HEK293 (cell line): Measurements from ENCODE around the gene NHERF2.
A peak's percentile ranks its signal among the peaks of the same experiment; 100 is the strongest.

ENCODE experiments used
- KLF1 ChIP-seq: fragments of 450-650 bp; formaldehyde crosslinking; IDR thresholded peaks from 2 replicates; pipeline ENCODE4 v1.5.1; 2016; ENCODE audit warnings: missing biosample characterization, missing genetic modification characterization
- KLF7 ChIP-seq: fragments of 450-650 bp; formaldehyde crosslinking; IDR thresholded peaks from 2 replicates; pipeline ENCODE4 v1.5.1; 2016; ENCODE audit warnings: missing biosample characterization, missing genetic modification characterization, borderline replicate concordance
- KLF9 ChIP-seq: fragments of 450-650 bp; formaldehyde crosslinking; IDR thresholded peaks from 2 replicates; pipeline ENCODE4 v1.5.1; 2016; ENCODE audit warnings: missing biosample characterization, missing genetic modification characterization, low read depth
- MEIS1 ChIP-seq: sonication (generic); formaldehyde crosslinking; IDR thresholded peaks from 2 replicates; pipeline ENCODE4 v1.8.1; 2022; ENCODE audit warnings: missing genetic modification reagents, mild to moderate bottlenecking, borderline replicate concordance
- SP3 ChIP-seq: fragments of 450-650 bp; formaldehyde crosslinking; IDR thresholded peaks from 2 replicates; pipeline ENCODE4 v1.5.1; 2016; ENCODE audit warnings: missing biosample characterization, missing genetic modification characterization
- SP7 ChIP-seq: fragments of 450-650 bp; formaldehyde crosslinking; IDR thresholded peaks from 2 replicates; pipeline ENCODE4 v1.5.1; 2016; ENCODE audit warnings: missing biosample characterization, missing genetic modification characterization
- YY1 ChIP-seq: fragments of 450-650 bp; formaldehyde crosslinking; IDR thresholded peaks from 2 replicates; pipeline ENCODE4 v1.5.1; 2018; ENCODE audit warnings: missing biosample characterization, missing genetic modification characterization
- ZEB2 ChIP-seq: fragments of 450-650 bp; formaldehyde crosslinking; IDR thresholded peaks from 2 replicates; pipeline ENCODE4 v1.5.1; 2016; ENCODE audit warnings: missing biosample characterization, missing genetic modification characterization
- ZFP69B ChIP-seq: fragments of 450-650 bp; formaldehyde crosslinking; IDR thresholded peaks from 2 replicates; pipeline ENCODE4 v1.5.1; 2016; ENCODE audit warnings: missing biosample characterization, missing genetic modification characterization
- ZIC2 ChIP-seq: fragments of 450-650 bp; formaldehyde crosslinking; IDR thresholded peaks from 2 replicates; pipeline ENCODE4 v1.5.1; 2016; ENCODE audit warnings: missing biosample characterization, missing genetic modification characterization
- ZNF121 ChIP-seq: fragments of 450-650 bp; formaldehyde crosslinking; IDR thresholded peaks from 2 replicates; pipeline ENCODE4 v1.5.1; 2016; ENCODE audit warnings: missing biosample characterization, missing genetic modification characterization
- ZNF140 ChIP-seq: fragments of 450-650 bp; formaldehyde crosslinking; IDR thresholded peaks from 2 replicates; pipeline ENCODE4 v1.5.1; 2016; ENCODE audit warnings: missing biosample characterization, missing genetic modification characterization
- ZNF146 ChIP-seq: fragments of 450-650 bp; formaldehyde crosslinking; IDR thresholded peaks from 2 replicates; pipeline ENCODE4 v1.5.1; 2016; ENCODE audit warnings: missing biosample characterization, missing genetic modification characterization
- ZNF324 ChIP-seq: fragments of 450-650 bp; formaldehyde crosslinking; IDR thresholded peaks from 2 replicates; pipeline ENCODE4 v1.5.1; 2016; ENCODE audit warnings: missing biosample characterization, missing genetic modification characterization
- ZNF391 ChIP-seq: fragments of 450-650 bp; formaldehyde crosslinking; IDR thresholded peaks from 2 replicates; pipeline ENCODE4 v1.5.1; 2016; ENCODE audit warnings: low read depth, missing biosample characterization, missing genetic modification characterization, borderline replicate concordance
- ZNF843 ChIP-seq: fragments of 450-650 bp; formaldehyde crosslinking; IDR thresholded peaks from 2 replicates; pipeline ENCODE4 v1.5.1; 2016; ENCODE audit warnings: missing biosample characterization, missing genetic modification characterization
- TF ChIP-seq, protein P1 (sequence below): fragments of 450-650 bp; formaldehyde crosslinking; IDR thresholded peaks from 2 replicates; pipeline ENCODE4 v1.5.1; 2016; ENCODE audit warnings: missing biosample characterization, missing genetic modification characterization
- TF ChIP-seq, protein P2 (sequence below): fragments of 450-650 bp; formaldehyde crosslinking; IDR thresholded peaks from 2 replicates; pipeline ENCODE4 v1.5.1; 2016; ENCODE audit warnings: missing biosample characterization, missing genetic modification characterization
- TF ChIP-seq, protein P3 (sequence below): fragments of 450-650 bp; formaldehyde crosslinking; IDR thresholded peaks from 2 replicates; pipeline ENCODE4 v1.5.1; 2016; ENCODE audit warnings: missing biosample characterization, missing genetic modification characterization
- TF ChIP-seq, protein P4 (sequence below): fragments of 450-650 bp; formaldehyde crosslinking; IDR thresholded peaks from 2 replicates; pipeline ENCODE4 v1.5.1; 2016; ENCODE audit warnings: missing biosample characterization, missing genetic modification characterization

The NHERF2 gene

DNA sequence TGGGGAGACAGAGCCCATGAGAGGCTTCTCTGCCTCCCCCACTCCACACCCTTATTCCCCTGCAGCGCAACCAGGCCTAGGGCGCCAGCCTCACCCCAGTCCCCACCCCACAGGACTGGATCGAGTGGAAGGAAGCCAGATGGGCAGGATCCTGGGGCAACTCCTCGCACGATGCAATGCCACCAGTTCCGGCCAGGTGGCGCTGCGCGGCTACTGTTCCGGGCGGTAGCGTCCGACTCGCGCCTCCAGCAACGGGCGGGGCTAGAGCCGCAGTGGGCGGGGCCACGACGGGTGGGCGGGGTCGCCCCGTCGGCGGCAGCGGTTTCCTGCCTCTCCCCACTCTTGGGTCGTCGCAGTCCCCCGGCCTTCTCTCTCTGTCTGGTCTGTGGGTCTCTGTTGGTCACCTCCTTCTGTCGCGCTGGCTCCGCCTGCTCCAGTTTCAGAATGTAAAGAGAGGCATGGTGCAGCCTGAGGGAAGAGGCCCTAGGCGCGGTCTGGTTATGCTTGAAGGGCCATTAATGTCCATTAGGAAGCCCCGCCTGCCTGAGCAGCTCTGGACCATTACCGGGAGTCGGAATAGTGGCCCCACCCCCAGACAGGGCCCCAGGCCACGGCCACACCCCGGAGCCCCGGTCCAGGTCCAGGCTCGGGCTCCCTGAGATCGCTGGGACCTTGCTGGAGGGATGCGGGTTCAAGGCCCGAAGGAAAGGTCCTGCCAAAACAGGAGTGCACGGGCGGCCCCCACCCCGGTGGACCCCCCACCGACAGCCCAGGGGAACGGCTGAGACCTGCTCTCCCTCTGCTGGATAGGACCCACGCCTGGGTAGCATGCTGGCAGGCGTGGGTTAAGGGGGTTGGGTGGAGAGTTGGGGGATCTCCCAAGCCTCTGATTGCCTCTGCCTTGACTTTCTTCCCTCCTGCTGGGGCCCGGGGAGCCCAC, 3.3 kb upstream of the NHERF2 start (continued):
- TF ChIP-seq ZNF146 (tag by site-specific recombination) (no peak), SP7 (tag by site-specific recombination) (peak; percentile 30), ZNF391 (tag by site-specific recombination) (peak; percentile 65; the same call in 1 of the 2 replicates), MEIS1 (CRISPR knock-in tag) (no peak), KLF7 (tag by site-specific recombination) (0 out of 2 replicates have a peak, but pooled peaks have one; percentile 14), YY1 (peak; percentile 31; the same call in 1 of the 2 replicates), ZNF843 (tag by site-specific recombination) (0 out of 2 replicates have a peak, but pooled peaks have one; percentile 15), ZFP69B (tag by site-specific recombination) (0 out of 2 replicates have a peak, but pooled peaks have one; percentile 22), SP3 (tag by site-specific recombination) (peak; percentile 89), ZNF140 (peak; percentile 63; the same call in 1 of the 2 replicates), ZNF121 (tag by site-specific recombination) (no peak), KLF1 (tag by site-specific recombination) (peak; percentile 68), ZIC2 (peak; percentile 51), ZNF324 (tag by site-specific recombination) (peak; percentile 27; the same call in 1 of the 2 replicates), ZEB2 (tag by site-specific recombination) (peak; percentile 59; the same call in 1 of the 2 replicates), KLF9 (peak; percentile 96)
- TF ChIP-seq, protein P1, sequence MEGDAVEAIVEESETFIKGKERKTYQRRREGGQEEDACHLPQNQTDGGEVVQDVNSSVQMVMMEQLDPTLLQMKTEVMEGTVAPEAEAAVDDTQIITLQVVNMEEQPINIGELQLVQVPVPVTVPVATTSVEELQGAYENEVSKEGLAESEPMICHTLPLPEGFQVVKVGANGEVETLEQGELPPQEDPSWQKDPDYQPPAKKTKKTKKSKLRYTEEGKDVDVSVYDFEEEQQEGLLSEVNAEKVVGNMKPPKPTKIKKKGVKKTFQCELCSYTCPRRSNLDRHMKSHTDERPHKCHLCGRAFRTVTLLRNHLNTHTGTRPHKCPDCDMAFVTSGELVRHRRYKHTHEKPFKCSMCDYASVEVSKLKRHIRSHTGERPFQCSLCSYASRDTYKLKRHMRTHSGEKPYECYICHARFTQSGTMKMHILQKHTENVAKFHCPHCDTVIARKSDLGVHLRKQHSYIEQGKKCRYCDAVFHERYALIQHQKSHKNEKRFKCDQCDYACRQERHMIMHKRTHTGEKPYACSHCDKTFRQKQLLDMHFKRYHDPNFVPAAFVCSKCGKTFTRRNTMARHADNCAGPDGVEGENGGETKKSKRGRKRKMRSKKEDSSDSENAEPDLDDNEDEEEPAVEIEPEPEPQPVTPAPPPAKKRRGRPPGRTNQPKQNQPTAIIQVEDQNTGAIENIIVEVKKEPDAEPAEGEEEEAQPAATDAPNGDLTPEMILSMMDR (tag by site-specific recombination) = peak; percentile 98
- TF ChIP-seq, protein P2, sequence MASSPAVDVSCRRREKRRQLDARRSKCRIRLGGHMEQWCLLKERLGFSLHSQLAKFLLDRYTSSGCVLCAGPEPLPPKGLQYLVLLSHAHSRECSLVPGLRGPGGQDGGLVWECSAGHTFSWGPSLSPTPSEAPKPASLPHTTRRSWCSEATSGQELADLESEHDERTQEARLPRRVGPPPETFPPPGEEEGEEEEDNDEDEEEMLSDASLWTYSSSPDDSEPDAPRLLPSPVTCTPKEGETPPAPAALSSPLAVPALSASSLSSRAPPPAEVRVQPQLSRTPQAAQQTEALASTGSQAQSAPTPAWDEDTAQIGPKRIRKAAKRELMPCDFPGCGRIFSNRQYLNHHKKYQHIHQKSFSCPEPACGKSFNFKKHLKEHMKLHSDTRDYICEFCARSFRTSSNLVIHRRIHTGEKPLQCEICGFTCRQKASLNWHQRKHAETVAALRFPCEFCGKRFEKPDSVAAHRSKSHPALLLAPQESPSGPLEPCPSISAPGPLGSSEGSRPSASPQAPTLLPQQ (tag by site-specific recombination) = peak; percentile 50
- TF ChIP-seq, protein P3, sequence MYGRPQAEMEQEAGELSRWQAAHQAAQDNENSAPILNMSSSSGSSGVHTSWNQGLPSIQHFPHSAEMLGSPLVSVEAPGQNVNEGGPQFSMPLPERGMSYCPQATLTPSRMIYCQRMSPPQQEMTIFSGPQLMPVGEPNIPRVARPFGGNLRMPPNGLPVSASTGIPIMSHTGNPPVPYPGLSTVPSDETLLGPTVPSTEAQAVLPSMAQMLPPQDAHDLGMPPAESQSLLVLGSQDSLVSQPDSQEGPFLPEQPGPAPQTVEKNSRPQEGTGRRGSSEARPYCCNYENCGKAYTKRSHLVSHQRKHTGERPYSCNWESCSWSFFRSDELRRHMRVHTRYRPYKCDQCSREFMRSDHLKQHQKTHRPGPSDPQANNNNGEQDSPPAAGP (tag by site-specific recombination) = peak; percentile 69; the same call in 1 of the 2 replicates
- TF ChIP-seq, protein P4, sequence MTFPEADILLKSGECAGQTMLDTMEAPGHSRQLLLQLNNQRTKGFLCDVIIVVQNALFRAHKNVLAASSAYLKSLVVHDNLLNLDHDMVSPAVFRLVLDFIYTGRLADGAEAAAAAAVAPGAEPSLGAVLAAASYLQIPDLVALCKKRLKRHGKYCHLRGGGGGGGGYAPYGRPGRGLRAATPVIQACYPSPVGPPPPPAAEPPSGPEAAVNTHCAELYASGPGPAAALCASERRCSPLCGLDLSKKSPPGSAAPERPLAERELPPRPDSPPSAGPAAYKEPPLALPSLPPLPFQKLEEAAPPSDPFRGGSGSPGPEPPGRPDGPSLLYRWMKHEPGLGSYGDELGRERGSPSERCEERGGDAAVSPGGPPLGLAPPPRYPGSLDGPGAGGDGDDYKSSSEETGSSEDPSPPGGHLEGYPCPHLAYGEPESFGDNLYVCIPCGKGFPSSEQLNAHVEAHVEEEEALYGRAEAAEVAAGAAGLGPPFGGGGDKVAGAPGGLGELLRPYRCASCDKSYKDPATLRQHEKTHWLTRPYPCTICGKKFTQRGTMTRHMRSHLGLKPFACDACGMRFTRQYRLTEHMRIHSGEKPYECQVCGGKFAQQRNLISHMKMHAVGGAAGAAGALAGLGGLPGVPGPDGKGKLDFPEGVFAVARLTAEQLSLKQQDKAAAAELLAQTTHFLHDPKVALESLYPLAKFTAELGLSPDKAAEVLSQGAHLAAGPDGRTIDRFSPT (tag by site-specific recombination) = peak; percentile 64; the same call in 1 of the 2 replicates
